Measurements from ENCODE around the gene ZFP90.

- TF ChIP-seq POLR2AphosphoS5 (IDR thresholded peaks at IDR 0.05; ENCODE audit: low read depth, low read length) (no peak), TAF1 (IDR thresholded peaks at IDR 0.05; ENCODE audit: borderline replicate concordance, low read depth, low read length) (no peak), POLR2A (IDR thresholded peaks at IDR 0.05; ENCODE audit: low read depth, low read length) (no peak)
Measured at GRCh38 chr16:68526143-68526781, 12.8 kb upstream of the ZFP90 start.
